Measurements from ENCODE around the gene HNRNPA1.

GRCh38 chr12:54324617-54325441, 44.3 kb downstream of the HNRNPA1 start, which contains the start of gene COPZ1:
- TF ChIP-seq POLR2AphosphoS5 (IDR thresholded peaks at IDR 0.05; ENCODE audit: borderline replicate concordance, low read depth, low read length): peak; percentile 83
- no peak for TF ChIP-seq EZH2 (IDR thresholded peaks at IDR 0.05)
- TF ChIP-seq FOXP2 (optimal IDR thresholded peaks at IDR 0.05; ENCODE audit: control extremely low read depth, extremely low read length, insufficient read depth): no peak

All from SK-N-MC (cell line).